HTERT RPE-1 (cell line): ENCODE results near the gene CCDC121.

Experiments
- in situ Hi-C: fragments of 300-500 bp; cut with MboI; formaldehyde crosslinking; loops from 4 replicates; pipeline ENCODE4 v1.14.3; 2020; ENCODE audit warnings: low sequenced_read_pairs

The CCDC121 gene

GRCh38 chr2:27582695-27583389 lies 46.0 kb downstream of the CCDC121 start, which contains the start of gene ZNF512:
Gene ZNF512 (plus strand): TSS chr2:27583042. CDS start chr2:27583113, 71 bp downstream.
- in situ Hi-C loops, result no loop called here

- in situ Hi-C loops, result no loop called here
Observed at GRCh38 chr2:27582129-27582694, 46.6 kb downstream of the CCDC121 start.

- in situ Hi-C loops, result no loop called here
Observed at GRCh38 chr2:27581417-27582128, 47.2 kb downstream of the CCDC121 start.
